Kidney tubule cell (primary cell): ENCODE data around the gene ATP2A3.
"Not testable (repeated sequence)": the region's sequence is repeated elsewhere in the genome, so short reads cannot be mapped to it uniquely, and the experiment has no call there.

Experiments
- DNase-seq: peaks from one replicate; pipeline ENCODE4 v3.0.0-alpha.2; 2018; ENCODE audit warnings: low spot score

Gene ATP2A3

GRCh38 chr17:3954976-3955672 is 9.1 kb downstream of the ATP2A3 start:
- DNase-seq = no peak

- DNase-seq = no peak
These were observed 10.2 kb downstream of the ATP2A3 start for GRCh38 chr17:3954086-3954485.

- DNase-seq = no peak
These were observed 10.7 kb downstream of the ATP2A3 start for GRCh38 chr17:3953542-3953941.

- DNase-seq = no peak
These were observed 12.1 kb downstream of the ATP2A3 start for GRCh38 chr17:3952186-3952585.

GRCh38 chr17:3951420-3951819 is 12.8 kb downstream of the ATP2A3 start:
- no peak for DNase-seq

GRCh38 chr17:3951003-3951402 is 13.2 kb downstream of the ATP2A3 start:
- DNase-seq = no peak

GRCh38 chr17:3950584-3950983 is 13.7 kb downstream of the ATP2A3 start:
- no peak for DNase-seq

- DNase-seq = no peak
These were observed 14.8 kb downstream of the ATP2A3 start for GRCh38 chr17:3949418-3949817.

GRCh38 chr17:3948551-3948950 is 15.7 kb downstream of the ATP2A3 start:
- not testable (repeated sequence) for DNase-seq

- DNase-seq = no peak
These were observed 16.9 kb downstream of the ATP2A3 start for GRCh38 chr17:3947318-3947810.

GRCh38 chr17:3946711-3947235 is 17.5 kb downstream of the ATP2A3 start:
- no peak for DNase-seq

- DNase-seq = peak; percentile 38
These were observed 19.5 kb downstream of the ATP2A3 start for GRCh38 chr17:3944485-3945388.

GRCh38 chr17:3943240-3943891 is 20.9 kb downstream of the ATP2A3 start:
- DNase-seq = no peak

- no peak for DNase-seq
These were observed 23.1 kb downstream of the ATP2A3 start for GRCh38 chr17:3940965-3941698.

GRCh38 chr17:3937359-3937758 is 26.9 kb downstream of the ATP2A3 start:
- no peak for DNase-seq

- peak; percentile 64 for DNase-seq
These were observed 28.3 kb downstream of the ATP2A3 start for GRCh38 chr17:3935825-3936355.

- peak; percentile 75 for DNase-seq
These were observed 29.1 kb downstream of the ATP2A3 start for GRCh38 chr17:3935140-3935542.

- no peak for DNase-seq
These were observed 34.5 kb downstream of the ATP2A3 start for GRCh38 chr17:3929764-3930163.

GRCh38 chr17:3929181-3929580 is 35.1 kb downstream of the ATP2A3 start:
- no peak for DNase-seq

- no peak for DNase-seq
These were observed 35.8 kb downstream of the ATP2A3 start for GRCh38 chr17:3928406-3928805.

- DNase-seq = peak; percentile 3
These were observed 36.5 kb downstream of the ATP2A3 start for GRCh38 chr17:3927628-3928340.
